B cell (primary cell): ENCODE results near the gene HOXB3.

Experiments used
- CTCF ChIP-seq: fragments of 200-600 bp; IDR thresholded peaks from one replicate; pipeline ENCODE4 v1.8.0; 2022; ENCODE audit warnings: antibody characterized with exemption, mild to moderate bottlenecking
- EZH2 ChIP-seq: IDR thresholded peaks from 2 replicates; pipeline ENCODE4 v1.6.1; 2012; ENCODE audit warnings: borderline replicate concordance, low read depth, mild to moderate bottlenecking, moderate library complexity, low read length; ENCODE audit not compliant: insufficient read depth, poor library complexity, severe bottlenecking

GRCh38 chr17:48529683-48530009 lies 60.4 kb downstream of the HOXB3 start:
- TF ChIP-seq CTCF, result no peak
- no peak for TF ChIP-seq EZH2
